MM.1S (cell line): ENCODE measurements around the gene RABL6.

Experiments
- DNase-seq: peaks from one replicate; pipeline ENCODE4 v3.0.0-alpha.2; 2015
- H2AFZ ChIP-seq: fragments of 300-600 bp; sonication (generic); 2 replicates; pipeline ENCODE4 v1.6.0; 2016; ENCODE audit warnings: antibody characterized with exemption, low read length
- H3F3A ChIP-seq: fragments of 300-600 bp; sonication (generic); 2 replicates; pipeline ENCODE4 v1.6.1; 2016; ENCODE audit warnings: mild to moderate bottlenecking, antibody characterized with exemption, low read length, moderate library complexity, mixed read lengths; ENCODE audit not compliant: insufficient read depth
- H3K27ac ChIP-seq: fragments of 300-600 bp; sonication (generic); 2 replicates; pipeline ENCODE4 v1.5.1; 2016; ENCODE audit warnings: mild to moderate bottlenecking, low read length
- H3K27me3 ChIP-seq: fragments of 300-600 bp; sonication (generic); replicated peaks from 2 replicates; pipeline ENCODE4 v1.6.0; 2016; ENCODE audit warnings: low read length; ENCODE audit not compliant: insufficient read depth
- H3K36me3 ChIP-seq: fragments of 300-600 bp; sonication (generic); replicated peaks from 2 replicates; pipeline ENCODE4 v1.6.1; 2016; ENCODE audit warnings: mild to moderate bottlenecking, low read length, mixed read lengths; ENCODE audit not compliant: insufficient read depth
- H3K4me1 ChIP-seq: fragments of 300-600 bp; sonication (generic); 2 replicates; pipeline ENCODE4 v1.6.1; 2016; ENCODE audit warnings: low read length, mixed read lengths
- H3K4me2 ChIP-seq: fragments of 300-600 bp; sonication (generic); 2 replicates; pipeline ENCODE4 v1.6.0; 2016; ENCODE audit warnings: low read depth, low read length
- H3K4me3 ChIP-seq: fragments of 300-600 bp; sonication (generic); 2 replicates; pipeline ENCODE4 v1.5.1; 2016; ENCODE audit warnings: low read length, mixed read lengths
- H3K79me2 ChIP-seq: fragments of 300-600 bp; sonication (generic); 2 replicates; pipeline ENCODE4 v1.6.1; 2016; ENCODE audit warnings: mixed run types, low read length, mixed read lengths
- H3K9ac ChIP-seq: fragments of 300-600 bp; sonication (generic); 2 replicates; pipeline ENCODE4 v1.6.1; 2016; ENCODE audit warnings: low read length, mixed read lengths
- H3K9me2 ChIP-seq: fragments of 300-600 bp; sonication (generic); replicated peaks from 2 replicates; pipeline ENCODE4 v1.6.1; 2016; ENCODE audit warnings: mild to moderate bottlenecking, low read length, mixed read lengths; ENCODE audit not compliant: insufficient read depth
- H3K9me3 ChIP-seq: fragments of 300-600 bp; sonication (generic); replicated peaks from 2 replicates; pipeline ENCODE4 v1.6.1; 2016; ENCODE audit warnings: mild to moderate bottlenecking, low read length, mixed read lengths; ENCODE audit not compliant: insufficient read depth
- H4K20me1 ChIP-seq: fragments of 300-600 bp; sonication (generic); 2 replicates; pipeline ENCODE4 v1.6.1; 2016; ENCODE audit warnings: mild to moderate bottlenecking, low read length, moderate library complexity, mixed read lengths; ENCODE audit not compliant: insufficient read depth
- CTCF ChIP-seq: fragments of 300-600 bp; sonication (generic); IDR thresholded peaks from 2 replicates; pipeline ENCODE4 v1.5.1; 2016; ENCODE audit warnings: antibody characterized with exemption, low read length, mixed read lengths
- EZH2 ChIP-seq: fragments of 300-600 bp; sonication (generic); optimal IDR thresholded peaks from 2 replicates; pipeline ENCODE3; 2017; ENCODE audit warnings: low read depth, mild to moderate bottlenecking, antibody characterized with exemption, low read length, mixed read lengths
- EZH2phosphoT487 ChIP-seq: fragments of 300-600 bp; sonication (generic); IDR thresholded peaks from 2 replicates; pipeline ENCODE4 v1.6.1; 2018; ENCODE audit warnings: antibody characterized with exemption, low read length

RABL6 gene

GRCh38 chr9:136824496-136825225 is 16.9 kb downstream of the RABL6 start:
- no peak for DNase-seq
- no peaks in the 10 kb centered on the region for H3F3A ChIP-seq
- H3K9ac ChIP-seq: no peak overlapping the region
- H2AFZ ChIP-seq: no peak overlapping the region
- no peaks in the 10 kb centered on the region for H3K36me3 ChIP-seq
- no peaks in the 10 kb centered on the region for H4K20me1 ChIP-seq
- H3K79me2 ChIP-seq: peaks cover 11% of the 10 kb centered on the region
- H3K27me3 ChIP-seq: no peaks in the 10 kb centered on the region
- H3K9me2 ChIP-seq: no peaks in the 10 kb centered on the region
- no peak overlapping the region for H3K27ac ChIP-seq
- no peak for TF ChIP-seq EZH2
- no peak for TF ChIP-seq CTCF
- TF ChIP-seq EZH2phosphoT487: no peak
- H3K9me3 ChIP-seq: no peaks in the 10 kb centered on the region
- H3K4me2 ChIP-seq: no peak overlapping the region
- H3K4me1 ChIP-seq: no peaks in the 10 kb centered on the region
- H3K4me3 ChIP-seq: no peak overlapping the region

GRCh38 chr9:136825295-136826187 is 17.8 kb downstream of the RABL6 start:
- no peaks in the 10 kb centered on the region for H3K27me3 ChIP-seq
- no peak overlapping the region for H3K27ac ChIP-seq
- H3K9me3 ChIP-seq: no peaks in the 10 kb centered on the region
- H3K4me1 ChIP-seq: no peaks in the 10 kb centered on the region
- H3K9ac ChIP-seq: no peak overlapping the region
- H3K36me3 ChIP-seq: no peaks in the 10 kb centered on the region
- H3F3A ChIP-seq: no peaks in the 10 kb centered on the region
- no peak for DNase-seq
- H4K20me1 ChIP-seq: no peaks in the 10 kb centered on the region
- no peaks in the 10 kb centered on the region for H3K9me2 ChIP-seq
- no peak for TF ChIP-seq EZH2phosphoT487
- no peak for TF ChIP-seq EZH2
- no peak for TF ChIP-seq CTCF
- no peak overlapping the region for H3K4me3 ChIP-seq
- H3K4me2 ChIP-seq: no peak overlapping the region
- H3K79me2 ChIP-seq: peaks cover 10% of the 10 kb centered on the region
- H2AFZ ChIP-seq: no peak overlapping the region

GRCh38 chr9:136826188-136826541 is 18.4 kb downstream of the RABL6 start:
- Histone ChIP-seq H3K4me3 (no peak overlapping the region), H2AFZ (no peak overlapping the region), H3K9me3 (no peaks in the 10 kb centered on the region), H3F3A (no peaks in the 10 kb centered on the region), H3K36me3 (no peaks in the 10 kb centered on the region), H3K79me2 (peaks cover 4% of the 10 kb centered on the region; the same call in 1 of the 2 replicates), H4K20me1 (no peaks in the 10 kb centered on the region), H3K4me2 (no peak overlapping the region), H3K4me1 (no peaks in the 10 kb centered on the region), H3K9me2 (no peaks in the 10 kb centered on the region), H3K9ac (no peak overlapping the region), H3K27ac (no peak overlapping the region), H3K27me3 (no peaks in the 10 kb centered on the region)
- DNase-seq: no peak
- TF ChIP-seq EZH2: no peak
- no peak for TF ChIP-seq CTCF
- TF ChIP-seq EZH2phosphoT487: no peak
